ENCODE results near the gene PLXNA4. TPM values are rescaled to one million over a fixed set of nuclear protein-coding genes. Genes with fewer than 3 reads are reported as not detected.

PLXNA4 gene
- total RNA-seq, 1 donor from 2014 or later, result 13.6 TPM

DNA sequence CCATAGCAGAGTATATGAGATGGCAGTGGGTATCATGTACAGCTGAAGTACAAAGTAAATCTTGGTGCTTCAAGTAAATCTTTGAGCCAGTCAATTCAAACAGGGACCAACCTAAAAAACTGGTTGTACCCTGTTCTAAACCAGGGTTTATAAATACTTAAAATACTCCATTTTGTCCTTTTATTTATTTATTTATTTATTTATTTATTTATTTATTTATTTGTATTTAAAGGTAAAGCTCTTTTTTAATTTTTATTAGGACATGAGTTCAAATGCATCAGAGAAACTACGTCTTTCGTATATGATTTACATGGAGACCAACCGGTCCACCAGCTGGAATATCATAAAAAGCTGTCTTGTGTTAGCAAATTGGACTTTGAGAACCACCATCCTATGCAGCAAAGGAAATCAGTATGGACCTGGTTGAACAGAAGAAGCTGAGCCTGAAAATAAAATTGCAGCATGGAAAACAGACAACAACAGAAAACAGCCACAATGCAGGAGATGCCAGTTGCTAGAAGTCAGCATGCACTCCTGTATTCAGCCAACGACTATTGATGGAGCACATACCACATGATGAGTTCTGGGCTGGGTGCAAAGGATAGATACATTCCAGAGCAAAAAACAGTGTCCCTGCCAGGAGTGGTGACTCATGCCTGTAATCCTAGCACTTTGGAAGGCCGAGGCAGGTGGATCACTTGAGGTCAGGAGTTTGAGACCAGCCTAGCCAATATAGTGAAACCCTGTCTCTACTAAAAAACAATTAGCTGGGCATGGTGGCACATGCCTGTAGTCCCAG, 60.0 kb downstream of the PLXNA4 start:
- Mint-ChIP-seq H3K27ac (no peak overlapping the region), H3K4me1 (ENCODE audit: unreplicated experiment) (no peaks in the 10 kb centered on the region), H3K27me3 (peaks cover 8% of the 10 kb centered on the region), H3K9me3 (no peaks in the 10 kb centered on the region), H3K4me3 (no peak overlapping the region), H3K36me3 (no peaks in the 10 kb centered on the region)
- TF ChIP-seq, protein P1, sequence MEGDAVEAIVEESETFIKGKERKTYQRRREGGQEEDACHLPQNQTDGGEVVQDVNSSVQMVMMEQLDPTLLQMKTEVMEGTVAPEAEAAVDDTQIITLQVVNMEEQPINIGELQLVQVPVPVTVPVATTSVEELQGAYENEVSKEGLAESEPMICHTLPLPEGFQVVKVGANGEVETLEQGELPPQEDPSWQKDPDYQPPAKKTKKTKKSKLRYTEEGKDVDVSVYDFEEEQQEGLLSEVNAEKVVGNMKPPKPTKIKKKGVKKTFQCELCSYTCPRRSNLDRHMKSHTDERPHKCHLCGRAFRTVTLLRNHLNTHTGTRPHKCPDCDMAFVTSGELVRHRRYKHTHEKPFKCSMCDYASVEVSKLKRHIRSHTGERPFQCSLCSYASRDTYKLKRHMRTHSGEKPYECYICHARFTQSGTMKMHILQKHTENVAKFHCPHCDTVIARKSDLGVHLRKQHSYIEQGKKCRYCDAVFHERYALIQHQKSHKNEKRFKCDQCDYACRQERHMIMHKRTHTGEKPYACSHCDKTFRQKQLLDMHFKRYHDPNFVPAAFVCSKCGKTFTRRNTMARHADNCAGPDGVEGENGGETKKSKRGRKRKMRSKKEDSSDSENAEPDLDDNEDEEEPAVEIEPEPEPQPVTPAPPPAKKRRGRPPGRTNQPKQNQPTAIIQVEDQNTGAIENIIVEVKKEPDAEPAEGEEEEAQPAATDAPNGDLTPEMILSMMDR (conservative IDR thresholded peaks at IDR 0.05), result no peak
- no peak for DNase-seq (ENCODE audit: extremely low spot score, unreplicated experiment)

DNA sequence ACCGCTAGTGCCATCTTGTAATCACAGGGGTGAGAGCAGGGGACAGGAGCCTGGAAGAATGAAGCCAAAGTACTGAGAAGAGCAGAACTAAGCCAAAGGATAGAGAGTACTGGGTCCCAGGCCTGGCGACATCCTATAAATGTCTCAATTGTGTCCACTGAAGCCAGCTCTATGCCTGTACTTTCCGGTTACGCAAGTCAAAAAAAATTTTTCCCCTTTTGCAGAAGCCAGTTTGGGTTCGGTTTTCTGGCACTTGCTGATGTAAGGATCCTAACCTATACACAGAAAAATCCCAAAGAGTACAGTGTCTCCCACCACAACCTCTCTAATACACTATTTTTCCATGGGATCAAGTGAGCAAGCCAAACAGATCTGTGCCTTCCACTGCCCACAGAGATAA, 61.1 kb downstream of the PLXNA4 start:
- H3K9me3 Mint-ChIP-seq, result no peaks in the 10 kb centered on the region
- no peak overlapping the region for H3K27ac Mint-ChIP-seq
- TF ChIP-seq, protein P1 (conservative IDR thresholded peaks at IDR 0.05), result no peak
- DNase-seq (ENCODE audit: extremely low spot score, unreplicated experiment), result no peak
- H3K4me1 Mint-ChIP-seq (ENCODE audit: unreplicated experiment), result peaks cover under 1% of the 10 kb centered on the region
- H3K27me3 Mint-ChIP-seq, result peaks cover 13% of the 10 kb centered on the region
- H3K4me3 Mint-ChIP-seq, result no peak overlapping the region
- H3K36me3 Mint-ChIP-seq, result no peaks in the 10 kb centered on the region

DNA sequence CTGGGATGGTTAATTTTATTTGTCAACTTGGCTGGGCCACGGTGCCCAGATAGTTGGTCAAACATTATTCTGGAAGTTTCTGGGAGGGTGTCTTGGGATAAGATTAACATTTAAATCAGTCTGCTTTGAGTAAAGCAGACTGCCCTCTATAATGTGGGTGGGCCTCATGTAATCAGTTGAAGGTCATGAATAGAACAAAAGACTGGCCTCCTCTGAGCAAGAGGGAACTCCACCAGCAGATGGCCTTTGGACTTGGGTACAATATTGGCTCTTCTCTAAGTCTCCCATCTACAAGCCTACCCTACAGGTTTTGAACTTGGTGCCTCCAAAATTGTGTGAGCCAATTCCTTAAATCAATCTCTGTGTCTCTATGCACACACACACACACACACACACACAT, 61.8 kb downstream of the PLXNA4 start:
- Mint-ChIP-seq H3K9me3 (no peaks in the 10 kb centered on the region), H3K4me1 (ENCODE audit: unreplicated experiment) (peaks cover 8% of the 10 kb centered on the region), H3K27me3 (peaks cover 13% of the 10 kb centered on the region), H3K36me3 (no peaks in the 10 kb centered on the region), H3K4me3 (no peak overlapping the region), H3K27ac (no peak overlapping the region)
- no peak for DNase-seq (ENCODE audit: extremely low spot score, unreplicated experiment)
- TF ChIP-seq, protein P1 (conservative IDR thresholded peaks at IDR 0.05), result no peak

DNA sequence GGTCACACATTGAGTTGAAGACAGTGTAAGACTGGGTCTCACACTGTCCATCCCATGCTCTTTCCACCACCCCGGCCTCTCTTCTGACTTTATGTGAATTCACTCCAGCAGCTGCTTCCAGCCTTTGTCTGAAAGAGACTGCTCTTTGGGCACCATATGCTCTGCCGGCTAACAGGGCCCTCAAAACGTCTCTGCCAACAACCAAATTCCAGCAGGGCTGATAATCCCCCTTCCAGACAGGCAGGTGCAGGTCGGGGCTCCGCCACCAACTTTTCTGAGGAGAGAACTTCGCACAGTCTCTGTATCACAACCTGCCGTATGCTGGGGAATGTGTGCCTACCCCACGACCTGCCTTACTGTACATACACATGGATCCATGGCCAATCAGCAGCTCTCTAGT, 64.3 kb downstream of the PLXNA4 start:
- H3K27ac Mint-ChIP-seq, result no peak overlapping the region
- no peak for DNase-seq (ENCODE audit: extremely low spot score, unreplicated experiment)
- peaks cover 12% of the 10 kb centered on the region for H3K4me1 Mint-ChIP-seq (ENCODE audit: unreplicated experiment)
- no peaks in the 10 kb centered on the region for H3K9me3 Mint-ChIP-seq
- H3K4me3 Mint-ChIP-seq, result no peak overlapping the region
- peaks cover 8% of the 10 kb centered on the region for H3K27me3 Mint-ChIP-seq
- TF ChIP-seq, protein P1 (conservative IDR thresholded peaks at IDR 0.05), result no peak
- no peaks in the 10 kb centered on the region for H3K36me3 Mint-ChIP-seq

DNA sequence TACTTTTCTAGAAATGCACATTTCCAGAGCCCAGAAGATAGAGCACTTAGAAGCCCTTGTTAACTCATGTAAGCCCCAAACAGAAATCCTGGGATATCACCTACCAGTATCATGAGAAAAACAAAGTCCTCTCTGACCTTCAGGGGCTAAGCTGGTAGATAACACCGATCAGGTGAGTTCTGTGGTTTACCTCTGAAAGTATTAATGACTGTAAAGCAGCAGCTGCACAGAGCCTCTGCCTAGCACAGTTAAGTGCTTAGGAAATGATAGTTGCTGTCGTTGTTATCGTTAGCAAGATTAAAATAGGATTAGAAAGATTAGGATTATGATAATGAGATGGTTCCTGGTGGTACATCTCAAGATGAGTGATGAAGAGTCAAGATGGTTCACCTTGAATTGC, 64.9 kb downstream of the PLXNA4 start:
- Mint-ChIP-seq H3K9me3 (no peaks in the 10 kb centered on the region), H3K27ac (no peak overlapping the region), H3K36me3 (no peaks in the 10 kb centered on the region), H3K4me3 (no peak overlapping the region), H3K4me1 (ENCODE audit: unreplicated experiment) (peaks cover 12% of the 10 kb centered on the region), H3K27me3 (peaks cover 8% of the 10 kb centered on the region)
- DNase-seq (ENCODE audit: extremely low spot score, unreplicated experiment), result no peak
- TF ChIP-seq, protein P1 (conservative IDR thresholded peaks at IDR 0.05), result no peak

Measured in type B pancreatic cell (in vitro differentiated cells).